Neuronal stem cell (in vitro differentiated cells): ENCODE results near the gene NEDD9.

ENCODE experiments used
- DNase-seq: peaks from one replicate; pipeline ENCODE4 v3.0.0-alpha.2; 2013; ENCODE audit warnings: low spot score
- H2AFZ ChIP-seq: one replicate; pipeline ENCODE4 v1.6.1; 2013; ENCODE audit warnings: mild to moderate bottlenecking, low read length, inconsistent platforms
- H2AK5ac ChIP-seq: 2 replicates; pipeline ENCODE4 v1.6.1; 2013; ENCODE audit warnings: low read depth, mild to moderate bottlenecking, inconsistent platforms, low read length, moderate library complexity, mixed read lengths
- H2BK120ac ChIP-seq: 2 replicates; pipeline ENCODE4 v1.6.1; 2013; ENCODE audit warnings: low read depth, mild to moderate bottlenecking, inconsistent platforms, low read length, moderate library complexity, mixed read lengths
- H2BK12ac ChIP-seq: one replicate; pipeline ENCODE4 v1.6.1; 2013; ENCODE audit warnings: low read length, inconsistent platforms
- H2BK15ac ChIP-seq: 2 replicates; pipeline ENCODE4 v1.6.1; 2013; ENCODE audit warnings: mild to moderate bottlenecking, low read length, inconsistent platforms, mixed read lengths
- H2BK5ac ChIP-seq: one replicate; pipeline ENCODE4 v1.6.1; 2013; ENCODE audit warnings: inconsistent platforms, mild to moderate bottlenecking, low read length, moderate library complexity
- H3K14ac ChIP-seq: one replicate; pipeline ENCODE4 v1.6.1; 2013; ENCODE audit warnings: low read length, inconsistent platforms
- H3K18ac ChIP-seq: 2 replicates; pipeline ENCODE4 v1.6.1; 2013; ENCODE audit warnings: low read length, inconsistent platforms
- H3K23ac ChIP-seq: 2 replicates; pipeline ENCODE4 v1.6.1; 2013; ENCODE audit warnings: low read depth, mild to moderate bottlenecking, mixed read lengths, low read length, inconsistent platforms; ENCODE audit not compliant: poor library complexity
- H3K27ac ChIP-seq: replicated peaks from 3 replicates; pipeline ENCODE4 v1.5.1; 2013; ENCODE audit warnings: low read length, inconsistent platforms
- H3K27me3 ChIP-seq, 3 experiments: 2 replicates each; pipeline ENCODE4 v1.6.1; 2013; ENCODE audit warnings: low read length in 3 of 3, mild to moderate bottlenecking in 2 of 3, inconsistent platforms in 1 of 3, low read depth in 1 of 3, mixed read lengths in 1 of 3, moderate library complexity in 1 of 3; ENCODE audit not compliant: control insufficient read depth in 3 of 3, insufficient read depth in 3 of 3
- H3K36me3 ChIP-seq, 2 donors: replicated peaks in 1 of 2; 2 replicates each; pipeline ENCODE4 v1.6.1; 2013; ENCODE audit warnings: low read length in 2 of 2; ENCODE audit not compliant: control insufficient read depth in 2 of 2, insufficient read depth in 2 of 2
- H3K4ac ChIP-seq: 2 replicates; pipeline ENCODE4 v1.6.1; 2013; ENCODE audit warnings: inconsistent platforms, mild to moderate bottlenecking, low read length, moderate library complexity
- H3K4me1 ChIP-seq, 2 donors: 1 replicate in 1 of 2; 2 replicates in 1 of 2; pipeline ENCODE4 v1.6.1; 2013; ENCODE audit warnings: low read length in 2 of 2, low read depth in 1 of 2; ENCODE audit not compliant: control insufficient read depth in 2 of 2, insufficient read depth in 1 of 2
- H3K4me2 ChIP-seq: one replicate; pipeline ENCODE4 v1.6.1; 2013; ENCODE audit warnings: mild to moderate bottlenecking, low read length, inconsistent platforms; ENCODE audit not compliant: insufficient read depth, poor library complexity, severe bottlenecking
- H3K4me3 ChIP-seq, 2 donors: 2 replicates each; pipeline ENCODE4 v1.5.1; 2013; ENCODE audit warnings: low read length in 2 of 2, mild to moderate bottlenecking in 2 of 2, inconsistent platforms in 1 of 2, moderate library complexity in 1 of 2
- H3K79me1 ChIP-seq: one replicate; pipeline ENCODE4 v1.6.1; 2013; ENCODE audit warnings: low read depth, mild to moderate bottlenecking, inconsistent platforms, low read length, moderate library complexity
- H3K9ac ChIP-seq: one replicate; pipeline ENCODE4 v1.6.1; 2013; ENCODE audit warnings: mild to moderate bottlenecking, low read depth, low read length, inconsistent platforms; ENCODE audit not compliant: poor library complexity
- H3K9me3 ChIP-seq, 2 donors: replicated peaks in 1 of 2; 2 replicates each; pipeline versions ENCODE3 to v1.6.1; 2013; ENCODE audit warnings: low read length in 2 of 2, mild to moderate bottlenecking in 2 of 2, inconsistent platforms in 1 of 2, low read depth in 1 of 2, mixed read lengths in 1 of 2, moderate library complexity in 1 of 2; ENCODE audit not compliant: control insufficient read depth in 2 of 2, insufficient read depth in 1 of 2
- H4K8ac ChIP-seq: one replicate; pipeline ENCODE4 v1.6.1; 2013; ENCODE audit warnings: low read depth, mild to moderate bottlenecking, inconsistent platforms, low read length, moderate library complexity
- H4K91ac ChIP-seq: one replicate; pipeline ENCODE4 v1.6.1; 2013; ENCODE audit warnings: low read length, low read depth, mild to moderate bottlenecking, inconsistent platforms; ENCODE audit not compliant: poor library complexity
- WGBS, 2 donors: extraction: QIAGEN DNeasy Blood & Tissue Kit; methylation state at CpG; one replicate each; pipeline ENCODE4 v1.1.7; 2013; ENCODE audit warnings: missing lambda C conversion rate in 2 of 2, mixed read lengths in 1 of 2; ENCODE audit not compliant: insufficient read length in 2 of 2, insufficient replicate concordance in 1 of 2; ENCODE audit errors: extremely low coverage in 2 of 2; 5-methylcytosine and 5-hydroxymethylcytosine counted together

NEDD9 gene

GRCh38 chr6:11181478-11182136 lies 50.9 kb downstream of the NEDD9 start:
- DNase-seq: no peak
- no peak overlapping the region for H2BK5ac ChIP-seq
- no peak overlapping the region for H2BK120ac ChIP-seq
- no peak overlapping the region for H3K9ac ChIP-seq
- no peaks in the 10 kb centered on the region for H3K27me3 ChIP-seq
- no peak overlapping the region for H3K27ac ChIP-seq
- peaks cover 11 to 50% of the 10 kb centered on the region in 2 donors for H3K36me3 ChIP-seq
- H4K91ac ChIP-seq: no peak overlapping the region
- no peak overlapping the region for H3K4ac ChIP-seq
- no peak overlapping the region for H3K4me2 ChIP-seq
- H3K4me3 ChIP-seq: no peak overlapping the region
- H3K79me1 ChIP-seq: no peaks in the 10 kb centered on the region
- no peak overlapping the region for H4K8ac ChIP-seq
- no peak overlapping the region for H2BK15ac ChIP-seq
- no peak overlapping the region for H3K14ac ChIP-seq
- peaks cover 2 to 5% of the 10 kb centered on the region in 2 donors for H3K4me1 ChIP-seq
- peaks cover 0 to 25% of the 10 kb centered on the region in 2 donors for H3K9me3 ChIP-seq
- H3K18ac ChIP-seq: no peak overlapping the region
- H2AK5ac ChIP-seq: no peak overlapping the region
- no peak overlapping the region for H2BK12ac ChIP-seq
- no peak overlapping the region for H2AFZ ChIP-seq
- no peak overlapping the region for H3K23ac ChIP-seq
- WGBS, 2 donors: no CpG with 5 or more reads among the region's 3 CpGs

- Histone ChIP-seq H3K4me1 (peaks cover 2 to 5% of the 10 kb centered on the region in 2 donors), H4K8ac (no peak overlapping the region), H3K4ac (no peak overlapping the region), H3K36me3 (peaks cover 4 to 31% of the 10 kb centered on the region in 2 donors), H3K9me3 (peaks cover 0 to 25% of the 10 kb centered on the region in 2 donors), H2BK120ac (no peak overlapping the region), H3K14ac (no peak overlapping the region), H3K18ac (no peak overlapping the region), H2AFZ (peak overlapping the region; percentile 69), H3K79me1 (no peaks in the 10 kb centered on the region), H3K9ac (no peak overlapping the region), H2BK5ac (no peak overlapping the region), H3K4me2 (no peak overlapping the region), H2BK12ac (no peak overlapping the region), H3K23ac (no peak overlapping the region), H2AK5ac (no peak overlapping the region), H4K91ac (no peak overlapping the region), H3K27me3 (no peaks in the 10 kb centered on the region), H3K4me3 (no peak overlapping the region), H3K27ac (no peak overlapping the region), H2BK15ac (no peak overlapping the region)
- no peak for DNase-seq
- WGBS, 2 donors: no CpG with 5 or more reads among the region's 8 CpGs
Measured at GRCh38 chr6:11179419-11180202, 52.9 kb downstream of the NEDD9 start.

- Histone ChIP-seq H3K36me3 (peaks cover 1 to 26% of the 10 kb centered on the region in 2 donors), H3K4me3 (no peak overlapping the region), H4K8ac (no peak overlapping the region), H2AK5ac (no peak overlapping the region), H3K14ac (no peak overlapping the region), H2BK120ac (no peak overlapping the region), H3K9ac (no peak overlapping the region), H3K4ac (no peak overlapping the region), H3K23ac (no peak overlapping the region), H2BK5ac (no peak overlapping the region), H3K27me3 (no peaks in the 10 kb centered on the region), H3K18ac (no peak overlapping the region), H2BK12ac (no peak overlapping the region), H3K4me1 (peaks cover 2 to 5% of the 10 kb centered on the region in 2 donors), H4K91ac (no peak overlapping the region), H3K9me3 (peaks cover 0 to 25% of the 10 kb centered on the region in 2 donors), H3K27ac (no peak overlapping the region), H2AFZ (no peak overlapping the region), H3K79me1 (no peaks in the 10 kb centered on the region), H3K4me2 (no peak overlapping the region), H2BK15ac (no peak overlapping the region)
- no CpG with 5 or more reads among the region's 6 CpGs for WGBS, 2 donors
- DNase-seq: no peak
Measured at GRCh38 chr6:11179088-11179418, 53.4 kb downstream of the NEDD9 start.

- Histone ChIP-seq H3K23ac (no peak overlapping the region), H4K91ac (no peak overlapping the region), H3K9me3 (peaks cover 0 to 10% of the 10 kb centered on the region in 2 donors), H3K9ac (no peak overlapping the region), H3K79me1 (no peaks in the 10 kb centered on the region), H4K8ac (no peak overlapping the region), H3K27me3 (no peaks in the 10 kb centered on the region), H3K27ac (no peak overlapping the region), H3K14ac (no peak overlapping the region), H3K4ac (no peak overlapping the region), H3K4me3 (no peak overlapping the region), H2BK5ac (no peak overlapping the region), H2BK12ac (no peak overlapping the region), H2AK5ac (no peak overlapping the region), H3K4me1 (peaks cover 7 to 8% of the 10 kb centered on the region in 2 donors), H3K18ac (no peak overlapping the region), H2BK15ac (no peak overlapping the region), H2BK120ac (no peak overlapping the region), H3K4me2 (no peak overlapping the region), H2AFZ (no peak overlapping the region), H3K36me3 (peaks cover 0 to 8% of the 10 kb centered on the region in 2 donors)
- DNase-seq: no peak
- no CpG with 5 or more reads among the region's 1 CpG for whole genome bisulfite sequencing, 2 donors
Measured at GRCh38 chr6:11177271-11177670, 55.2 kb downstream of the NEDD9 start.
